Astrocyte (in vitro differentiated cells and primary cell): ENCODE data around the gene CORO2A. TPM values are rescaled to one million over a fixed set of nuclear protein-coding genes. Genes with fewer than 3 reads are reported as not detected.

Experiments
- DNase-seq: peaks from one replicate; pipeline ENCODE4 v3.0.0-alpha.2; 2010; ENCODE audit warnings: low read depth
- FAIRE-seq: peaks from 2 replicates; lab custom pipeline; 2011; peaks lifted over from hg19 to GRCh38; lab: Jason Lieb, UNC
- H2AFZ ChIP-seq: 2 replicates; pipeline ENCODE4 v1.6.0; 2012; ENCODE audit warnings: low read depth, low read length, inconsistent platforms
- H3K27ac ChIP-seq: 2 replicates; pipeline ENCODE4 v1.5.1; 2011; ENCODE audit warnings: low read depth, low read length, inconsistent platforms
- H3K27me3 ChIP-seq: 2 replicates; pipeline ENCODE4 v1.6.0; 2011; ENCODE audit warnings: low read length, inconsistent platforms; ENCODE audit not compliant: insufficient read depth
- H3K36me3 ChIP-seq: 2 replicates; pipeline ENCODE4 v1.5.1; 2011; ENCODE audit warnings: low read length, inconsistent platforms; ENCODE audit not compliant: insufficient read depth
- H3K4me1 ChIP-seq: 2 replicates; pipeline ENCODE4 v1.5.1; 2011; ENCODE audit warnings: low read length, inconsistent platforms; ENCODE audit not compliant: insufficient read depth
- H3K4me2 ChIP-seq: 2 replicates; pipeline ENCODE4 v1.6.0; 2012; ENCODE audit warnings: low read length, inconsistent platforms
- H3K4me3 ChIP-seq: 2 replicates; pipeline ENCODE4 v1.5.1; 2011; ENCODE audit warnings: low read depth, mild to moderate bottlenecking, low read length, inconsistent platforms; ENCODE audit not compliant: insufficient read depth
- H3K79me2 ChIP-seq: 2 replicates; pipeline ENCODE4 v1.6.0; 2012; ENCODE audit warnings: mild to moderate bottlenecking, low read length, inconsistent platforms; ENCODE audit not compliant: insufficient read depth
- H3K9ac ChIP-seq: 2 replicates; pipeline ENCODE4 v1.6.0; 2012; ENCODE audit warnings: mild to moderate bottlenecking, low read length, inconsistent platforms
- H3K9me3 ChIP-seq: 2 replicates; pipeline ENCODE4 v1.5.1; 2012; ENCODE audit warnings: low read depth, mild to moderate bottlenecking, low read length, inconsistent platforms; ENCODE audit not compliant: insufficient read depth
- H4K20me1 ChIP-seq: 2 replicates; pipeline ENCODE4 v1.6.0; 2012; ENCODE audit warnings: low read length, inconsistent platforms; ENCODE audit not compliant: insufficient read depth
- H3K27ac Mint-ChIP-seq: one replicate; pipeline ENCODE4 v1.8.0; 2021; ENCODE audit warnings: mild to moderate bottlenecking, mixed read lengths; ENCODE audit not compliant: unreplicated experiment
- H3K27me3 Mint-ChIP-seq: one replicate; pipeline ENCODE4 v1.8.0; 2021; ENCODE audit warnings: low read depth, mixed read lengths; ENCODE audit not compliant: unreplicated experiment
- H3K36me3 Mint-ChIP-seq: one replicate; pipeline ENCODE4 v1.8.0; 2021; ENCODE audit warnings: low read depth, mixed read lengths; ENCODE audit not compliant: unreplicated experiment
- H3K4me1 Mint-ChIP-seq: one replicate; pipeline ENCODE4 v1.8.0; 2021; ENCODE audit warnings: low read depth, mixed read lengths; ENCODE audit not compliant: unreplicated experiment
- H3K4me3 Mint-ChIP-seq: one replicate; pipeline ENCODE4 v1.8.0; 2021; ENCODE audit warnings: mild to moderate bottlenecking, moderate library complexity, mixed read lengths; ENCODE audit not compliant: unreplicated experiment
- H3K9me3 Mint-ChIP-seq: one replicate; pipeline ENCODE4 v1.8.0; 2021; ENCODE audit warnings: mild to moderate bottlenecking, mixed read lengths; ENCODE audit not compliant: unreplicated experiment
- CTCF ChIP-seq: IDR thresholded peaks from 2 replicates; pipeline ENCODE4 v1.5.1; 2011; ENCODE audit warnings: low read depth, mild to moderate bottlenecking, inconsistent platforms, low read length, moderate library complexity; ENCODE audit not compliant: insufficient read depth
- EZH2 ChIP-seq: IDR thresholded peaks from 2 replicates; pipeline ENCODE4 v1.6.1; 2012; ENCODE audit warnings: mild to moderate bottlenecking, low read length, inconsistent platforms; ENCODE audit not compliant: insufficient read depth
- total RNA-seq: library from RNA; stranded (reverse); gene quantifications from 2 replicates; pipeline ENCODE4 v1.2.1, GENCODE V29; 2021

The CORO2A gene
- total RNA-seq, 1 donor from 2014 or later: 11.1 TPM

GRCh38 chr9:98173181-98173580, 19.3 kb downstream of the CORO2A start:
- Histone ChIP-seq H3K27me3 (no peaks in the 10 kb centered on the region), H4K20me1 (no peaks in the 10 kb centered on the region), H3K27ac (no peak overlapping the region), H3K36me3 (no peaks in the 10 kb centered on the region), H3K4me1 (peaks cover 4% of the 10 kb centered on the region), H3K79me2 (no peaks in the 10 kb centered on the region), H3K4me3 (no peak overlapping the region), H2AFZ (no peak overlapping the region), H3K4me2 (no peak overlapping the region), H3K9me3 (no peaks in the 10 kb centered on the region), H3K9ac (no peak overlapping the region)
- TF ChIP-seq CTCF (no peak), EZH2 (no peak)
- Mint-ChIP-seq H3K9me3 (no peaks in the 10 kb centered on the region), H3K27me3 (peaks cover 2% of the 10 kb centered on the region), H3K4me1 (peaks cover 6% of the 10 kb centered on the region), H3K27ac (no peak overlapping the region), H3K36me3 (no peaks in the 10 kb centered on the region), H3K4me3 (no peak overlapping the region)
- DNase-seq: no peak
- FAIRE-seq: no peak

- Histone ChIP-seq H3K27me3 (no peaks in the 10 kb centered on the region), H3K36me3 (no peaks in the 10 kb centered on the region), H3K4me1 (peaks cover 4% of the 10 kb centered on the region), H3K4me2 (no peak overlapping the region), H3K9me3 (no peaks in the 10 kb centered on the region), H3K9ac (no peak overlapping the region), H4K20me1 (no peaks in the 10 kb centered on the region), H3K4me3 (no peak overlapping the region), H3K27ac (no peak overlapping the region), H2AFZ (no peak overlapping the region), H3K79me2 (no peaks in the 10 kb centered on the region)
- H3K27ac Mint-ChIP-seq: no peak overlapping the region
- DNase-seq: no peak
- no peaks in the 10 kb centered on the region for H3K36me3 Mint-ChIP-seq
- H3K4me3 Mint-ChIP-seq: no peak overlapping the region
- H3K27me3 Mint-ChIP-seq: peaks cover 2% of the 10 kb centered on the region
- TF ChIP-seq CTCF (no peak), EZH2 (no peak)
- peaks cover 6% of the 10 kb centered on the region for H3K4me1 Mint-ChIP-seq
- no peak for FAIRE-seq
- H3K9me3 Mint-ChIP-seq: no peaks in the 10 kb centered on the region
Observed at GRCh38 chr9:98172604-98173003, 19.8 kb downstream of the CORO2A start.

- H3K27ac ChIP-seq: no peak overlapping the region
- no peak overlapping the region for H3K27ac Mint-ChIP-seq
- FAIRE-seq: no peak
Observed at GRCh38 chr9:98171176-98171925, 21.1 kb downstream of the CORO2A start.

More at GRCh38 chr9:98171176-98171925, 21.1 kb downstream of the CORO2A start:
- no peak overlapping the region for H3K4me2 ChIP-seq
- Mint-ChIP-seq H3K4me3 (no peak overlapping the region), H3K9me3 (no peaks in the 10 kb centered on the region), H3K4me1 (peaks cover 6% of the 10 kb centered on the region), H3K36me3 (no peaks in the 10 kb centered on the region), H3K27me3 (no peaks in the 10 kb centered on the region)
- H3K27me3 ChIP-seq: no peaks in the 10 kb centered on the region
- no peak overlapping the region for H3K4me3 ChIP-seq
- H3K36me3 ChIP-seq: no peaks in the 10 kb centered on the region
- TF ChIP-seq EZH2 (no peak), CTCF (no peak)
- no peak overlapping the region for H3K9ac ChIP-seq
- no peak overlapping the region for H2AFZ ChIP-seq
- no peaks in the 10 kb centered on the region for H4K20me1 ChIP-seq
- DNase-seq: no peak
- H3K9me3 ChIP-seq: no peaks in the 10 kb centered on the region
- H3K4me1 ChIP-seq: peaks cover 4% of the 10 kb centered on the region
- H3K79me2 ChIP-seq: no peaks in the 10 kb centered on the region
